Measurements from ENCODE around the gene SOX3.

Gene SOX3

DNA sequence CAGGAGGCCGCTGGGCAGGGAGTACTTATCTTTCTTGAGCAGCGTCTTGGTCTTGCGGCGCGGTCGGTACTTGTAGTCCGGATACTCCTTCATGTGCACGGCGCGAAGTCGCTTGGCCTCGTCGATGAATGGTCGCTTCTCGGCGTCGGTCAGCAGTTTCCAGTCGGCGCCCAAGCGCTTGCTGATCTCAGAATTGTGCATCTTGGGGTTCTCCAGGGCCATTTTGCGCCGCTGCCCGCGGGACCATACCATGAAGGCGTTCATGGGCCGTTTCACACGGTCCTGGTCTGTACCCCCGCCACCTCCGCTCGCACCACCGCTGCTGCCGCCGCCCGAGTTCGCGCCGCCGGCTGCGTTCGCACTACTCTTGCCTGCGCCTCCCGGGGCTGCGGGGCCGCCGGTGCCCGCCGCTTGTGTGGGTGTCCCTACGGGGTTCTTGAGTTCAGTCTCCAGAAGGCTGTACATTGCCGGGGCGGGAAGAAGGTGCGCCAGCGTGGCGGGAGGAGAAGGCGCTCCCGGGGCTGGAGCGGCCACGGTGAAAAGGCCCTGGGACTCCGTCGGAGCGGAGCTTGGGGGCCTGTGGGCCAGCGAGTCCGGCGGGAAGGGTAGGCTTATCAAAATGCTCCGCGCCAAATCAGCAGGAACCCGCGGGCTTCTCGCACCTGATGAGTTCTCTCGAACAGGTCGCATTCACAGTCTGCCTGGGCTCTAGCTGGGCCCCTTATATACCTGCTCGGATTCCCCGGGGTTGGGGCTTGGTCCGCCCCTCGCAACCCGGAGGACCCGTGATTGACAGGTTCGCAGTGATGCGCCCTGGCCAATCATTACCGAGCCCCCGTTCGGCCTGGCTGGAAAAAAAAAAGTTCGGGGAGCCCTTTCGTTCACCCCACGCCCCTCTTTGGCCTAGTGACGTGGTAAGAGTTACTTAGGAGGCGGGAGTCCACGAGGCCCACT lies at the start of gene SOX3:
SOX3 (minus strand) TSS at position 699 of the 954 bp plus-strand sequence; CDS start at position 690, 9 bp downstream.
- no peak for DNase-seq

DNA sequence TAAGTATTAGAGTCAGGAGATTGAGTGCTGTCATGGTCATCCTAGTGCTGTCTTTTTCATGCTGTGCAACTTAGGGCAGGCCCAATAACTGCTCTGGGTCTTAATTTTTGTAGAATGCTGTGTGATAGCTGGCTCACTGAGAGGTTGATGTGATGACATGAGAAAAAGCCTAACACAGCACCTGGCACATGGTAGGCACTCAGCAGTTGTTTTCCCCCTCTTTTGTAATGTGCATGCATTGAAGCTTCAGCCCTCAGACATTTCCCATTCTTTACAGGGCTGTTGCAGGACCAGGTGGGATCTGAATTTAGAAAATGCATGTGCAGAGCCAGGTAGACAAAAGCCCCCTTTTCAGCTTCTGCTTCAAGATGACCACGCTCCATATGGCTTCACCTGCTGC lies 44.1 kb upstream of the SOX3 start:
- no peak for DNase-seq

GRCh38 chrX:140526171-140526570 lies 21.3 kb upstream of the SOX3 start:
- DNase-seq, result no peak

- no peak for DNase-seq
Observed at GRCh38 chrX:140525448-140525847, 20.6 kb upstream of the SOX3 start.

- DNase-seq, result no peak
Observed at GRCh38 chrX:140524556-140524955, 19.7 kb upstream of the SOX3 start.

- no peak for DNase-seq
Observed at GRCh38 chrX:140521393-140521792, 16.5 kb upstream of the SOX3 start.

GRCh38 chrX:140514554-140514953 lies 9.7 kb upstream of the SOX3 start:
- DNase-seq, result no peak

DNA sequence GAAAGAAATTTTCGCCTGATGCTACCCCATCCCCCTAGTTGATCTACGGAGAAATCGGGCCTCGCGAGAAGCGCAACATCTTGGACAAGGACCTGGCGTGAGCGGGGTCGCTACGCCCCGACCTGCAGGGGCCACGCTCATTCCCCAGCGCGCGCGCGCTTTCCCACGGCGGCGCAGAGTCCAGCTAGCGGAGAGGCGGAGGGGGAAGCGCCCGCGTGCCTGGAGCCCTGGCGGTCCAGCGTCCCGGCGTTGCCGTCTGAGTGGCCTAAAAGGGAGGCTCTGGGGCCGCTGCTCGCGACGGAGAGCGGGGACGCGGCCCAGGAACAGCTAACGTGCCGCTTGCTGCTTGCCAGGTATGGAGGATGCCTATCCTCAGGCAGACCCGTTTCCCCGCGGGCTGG lies 6.0 kb upstream of the SOX3 start:
- no peak for DNase-seq

DNA sequence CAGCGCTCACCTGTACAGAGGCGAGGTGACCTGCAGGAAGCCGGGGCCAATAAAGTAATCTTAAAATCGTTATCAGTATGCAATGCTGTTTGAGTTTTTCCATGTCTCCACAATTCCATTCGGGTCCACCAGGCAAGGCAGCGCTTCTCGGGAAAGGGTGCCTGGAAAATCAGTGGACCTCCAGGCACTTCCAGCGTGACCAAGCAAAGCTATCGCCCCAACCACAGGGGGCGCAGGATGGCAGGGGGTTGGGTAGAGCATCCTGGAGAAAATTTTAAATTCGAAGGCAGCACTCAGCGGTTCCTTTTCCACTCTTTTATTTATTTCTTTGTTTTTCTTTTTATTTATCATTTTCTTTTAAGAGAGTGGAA lies 5.4 kb upstream of the SOX3 start:
- no peak for DNase-seq

DNA sequence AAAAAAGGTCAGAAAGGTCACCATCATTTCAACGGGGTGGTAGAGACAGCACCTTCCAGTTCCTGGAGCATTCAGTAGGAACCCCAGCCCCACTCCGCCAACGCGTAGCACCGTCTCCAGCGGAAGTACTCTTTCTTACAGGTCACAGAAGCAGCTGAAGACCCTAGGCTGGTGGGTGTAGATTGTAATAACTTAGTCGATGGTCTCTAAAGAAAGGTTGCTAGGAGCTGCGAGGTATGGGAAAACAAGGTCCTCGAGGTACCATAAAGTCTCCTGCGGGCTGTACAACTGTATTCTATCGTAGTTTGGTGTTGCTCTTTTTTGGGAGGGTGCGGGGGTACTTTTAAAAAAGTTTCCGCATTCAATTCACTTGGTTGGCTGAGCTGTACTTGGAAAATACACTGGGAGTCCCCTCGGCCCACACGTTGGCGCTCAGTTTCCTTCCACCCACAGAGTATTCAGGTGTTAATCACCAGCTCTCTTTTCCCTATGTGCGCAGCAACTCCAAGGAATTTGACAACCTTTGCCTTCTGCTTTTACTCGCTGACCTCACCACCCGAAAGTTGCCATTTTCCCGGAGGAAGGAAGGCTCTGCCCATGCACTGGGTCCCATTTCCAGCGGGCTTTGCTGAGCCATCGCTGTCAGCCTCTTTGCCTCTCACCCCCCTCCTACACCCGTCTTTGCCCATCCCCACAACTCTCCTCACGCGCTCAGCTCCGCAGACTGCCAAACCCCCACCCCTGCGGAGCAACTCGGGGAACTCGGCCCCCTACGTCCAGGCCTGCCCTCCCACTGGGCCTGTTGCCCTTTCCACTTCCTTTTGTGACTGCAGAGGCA lies 4.8 kb upstream of the SOX3 start:
- DNase-seq, result no peak

DNA sequence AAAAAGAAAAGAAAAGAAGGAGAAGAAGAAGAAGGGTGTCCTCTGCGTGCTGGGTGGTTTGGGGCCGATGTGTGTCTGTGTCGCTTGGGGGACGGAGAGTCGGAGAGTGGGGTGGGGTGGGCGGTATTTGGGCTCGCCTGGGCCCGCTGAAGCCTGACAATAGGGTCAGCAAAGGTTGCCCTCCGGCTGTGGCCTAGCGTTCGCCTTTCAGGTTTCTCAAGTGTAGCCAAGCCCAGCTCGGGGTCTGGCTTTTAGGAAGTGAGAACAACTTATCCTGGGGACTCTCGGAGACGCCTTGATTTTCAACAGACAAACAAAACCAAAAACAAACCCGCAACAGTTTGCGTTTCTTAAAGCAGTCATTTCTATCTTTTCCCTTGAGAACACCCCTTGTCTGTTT lies 4.1 kb upstream of the SOX3 start:
- no peak for DNase-seq

DNA sequence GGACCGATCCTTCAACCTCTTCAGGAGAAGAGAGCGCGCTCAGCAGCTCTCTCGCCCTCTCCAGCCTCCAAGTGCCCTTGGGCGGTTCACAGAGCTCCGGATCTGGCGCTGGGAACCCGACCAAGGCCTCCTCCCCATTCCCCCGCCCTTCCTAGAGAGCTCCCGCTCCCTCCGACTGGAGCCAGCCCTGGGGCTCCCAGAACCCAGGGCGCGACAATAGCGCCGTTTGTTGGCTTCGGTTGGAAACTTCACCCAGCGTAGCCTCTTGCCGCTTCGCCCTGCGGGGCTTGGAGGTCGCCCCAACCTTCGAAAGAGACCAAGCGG lies 3.1 kb upstream of the SOX3 start:
- DNase-seq, result no peak

GRCh38 chrX:140507223-140507981 lies 2.5 kb upstream of the SOX3 start:
- no peak for DNase-seq

DNA sequence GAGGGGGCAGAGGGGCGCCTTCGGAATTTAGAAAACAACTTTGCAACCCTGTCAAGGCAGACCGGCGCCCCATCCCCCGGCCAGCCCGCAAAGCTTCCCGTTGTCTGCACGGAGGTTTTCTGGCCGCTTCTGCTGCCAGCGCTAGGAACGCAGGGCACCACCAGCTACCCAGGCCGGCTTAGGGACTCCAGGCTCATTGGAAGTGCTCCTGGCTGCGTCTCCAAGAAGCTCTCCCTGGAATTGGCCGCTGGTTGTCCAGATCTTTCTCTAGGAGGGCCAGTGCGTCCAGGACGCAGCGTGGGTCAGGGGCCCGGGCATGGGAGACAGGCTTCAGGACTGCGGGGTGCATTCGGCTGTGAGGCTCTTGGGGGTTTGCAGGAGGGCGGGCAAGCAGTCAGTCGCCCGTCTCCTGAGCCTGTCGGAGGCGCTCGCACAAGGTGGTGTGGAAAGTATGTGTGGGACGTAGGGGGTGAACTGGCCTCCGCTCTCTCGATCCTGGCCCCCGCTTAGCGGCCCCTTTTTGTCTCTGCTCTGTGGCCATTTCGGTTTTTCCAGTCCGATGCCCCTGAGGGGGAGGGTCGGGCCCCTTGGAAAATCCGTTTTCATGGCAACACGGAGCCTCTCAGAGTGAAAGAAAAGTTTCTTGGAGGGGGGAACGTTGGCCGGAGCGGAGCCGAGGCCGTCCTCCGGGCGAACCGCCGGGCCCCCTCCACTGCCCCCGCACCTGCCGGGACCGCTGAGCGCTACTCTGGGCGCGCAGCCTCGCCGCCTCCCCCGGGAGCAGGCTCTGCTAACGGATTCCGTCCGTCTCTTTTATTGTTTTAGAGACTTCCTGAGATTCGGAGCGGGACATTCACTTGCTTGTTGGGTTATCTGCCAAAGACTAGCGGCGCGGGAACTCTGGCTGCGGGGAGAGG lies 810 bp upstream of the SOX3 start:
- DNase-seq, result no peak

DNA sequence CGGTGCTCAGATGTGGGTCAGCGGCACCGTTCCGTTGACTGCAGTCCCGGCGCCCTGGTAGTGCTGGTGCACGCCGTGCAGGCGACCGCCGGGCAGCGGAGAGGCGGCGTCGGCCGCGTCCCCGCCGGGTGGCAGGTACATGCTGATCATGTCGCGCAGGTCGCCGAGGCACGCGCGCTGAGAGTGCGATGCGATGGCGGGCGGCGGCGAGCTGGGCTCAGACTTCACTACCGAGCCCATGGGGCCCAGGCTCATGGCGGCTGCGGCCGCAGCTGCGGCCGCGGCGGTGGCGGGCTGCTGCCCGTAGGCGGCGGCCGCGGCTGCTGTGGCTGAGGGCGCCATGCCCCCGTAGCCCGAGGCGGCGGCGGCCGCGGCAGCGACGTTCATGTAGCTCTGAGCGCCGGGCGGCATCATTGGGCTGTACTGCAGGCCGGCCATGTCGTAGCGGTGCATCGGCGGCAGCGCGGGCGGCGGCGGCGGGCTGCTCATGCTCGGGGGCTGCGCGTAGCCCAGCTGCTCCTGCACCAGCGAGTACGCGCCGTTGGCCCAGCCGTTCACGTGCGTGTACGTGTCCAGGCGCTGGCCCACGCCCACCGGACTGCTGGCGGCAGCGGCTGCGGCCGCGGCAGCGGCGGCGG lies 1.0 kb downstream of the SOX3 start:
- no peak for DNase-seq

- no peak for DNase-seq
Observed at GRCh38 chrX:140503238-140503601, 1.6 kb downstream of the SOX3 start.

DNA sequence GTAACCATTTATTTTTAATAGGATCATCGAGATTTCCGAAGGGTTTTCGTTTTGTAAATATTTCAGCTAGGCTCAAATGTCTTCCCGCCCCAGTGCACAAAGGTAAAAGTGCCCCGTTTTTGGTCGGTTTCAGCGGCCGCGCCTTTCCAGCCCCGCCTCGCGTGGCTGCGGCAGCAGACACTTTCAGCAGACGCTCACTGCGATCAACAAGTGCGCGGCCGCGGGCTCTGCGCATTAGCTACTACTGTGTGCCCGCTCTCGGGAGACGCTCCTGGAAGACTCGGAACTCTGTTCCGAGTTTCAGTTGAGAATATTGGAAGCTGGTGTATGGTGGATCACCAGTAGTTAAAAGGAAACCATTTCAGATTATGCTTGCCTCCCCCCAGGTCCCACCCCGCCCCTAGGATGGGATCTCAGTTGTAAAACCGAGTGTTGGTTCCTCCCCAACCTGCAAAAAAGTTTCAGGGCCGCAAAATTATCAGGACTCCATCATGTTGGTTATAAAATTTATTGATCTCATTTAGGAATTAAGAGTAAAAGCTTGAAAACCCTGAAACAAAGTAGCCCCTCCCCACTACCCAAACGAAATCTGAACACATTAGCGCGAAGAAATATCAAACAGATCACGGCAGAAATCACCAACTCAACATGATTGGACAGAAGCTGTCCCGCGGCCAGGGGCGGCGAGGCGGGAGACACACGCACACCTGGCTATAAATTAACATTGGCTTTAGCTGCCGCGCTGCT lies 2.2 kb downstream of the SOX3 start:
- no peak for DNase-seq

DNA sequence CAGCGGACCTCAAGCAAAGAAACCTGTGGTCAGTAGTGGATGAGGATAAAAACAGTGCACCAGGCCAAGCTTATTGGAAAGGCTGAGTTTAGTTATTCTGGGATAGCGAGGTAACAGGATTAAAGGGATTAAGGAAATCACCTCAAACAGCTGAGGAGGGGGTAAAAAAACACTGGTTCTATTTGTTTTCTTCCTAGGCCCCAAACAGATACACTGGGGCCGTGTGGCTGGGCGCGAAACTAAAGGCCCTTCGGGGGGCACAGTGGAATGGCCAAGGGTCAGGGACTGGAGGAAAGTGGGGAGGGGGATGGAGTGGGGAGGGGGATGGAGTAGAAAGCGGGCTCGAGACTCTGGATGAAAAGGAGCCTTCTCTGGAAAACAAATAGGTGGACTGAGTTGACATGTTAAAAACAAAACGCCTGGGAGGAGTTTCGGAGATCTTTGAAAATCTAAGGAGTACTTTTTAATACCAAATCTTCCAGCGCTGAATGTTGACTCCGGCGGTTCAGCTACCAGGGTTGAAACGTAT lies 2.9 kb downstream of the SOX3 start:
- no peak for DNase-seq

DNA sequence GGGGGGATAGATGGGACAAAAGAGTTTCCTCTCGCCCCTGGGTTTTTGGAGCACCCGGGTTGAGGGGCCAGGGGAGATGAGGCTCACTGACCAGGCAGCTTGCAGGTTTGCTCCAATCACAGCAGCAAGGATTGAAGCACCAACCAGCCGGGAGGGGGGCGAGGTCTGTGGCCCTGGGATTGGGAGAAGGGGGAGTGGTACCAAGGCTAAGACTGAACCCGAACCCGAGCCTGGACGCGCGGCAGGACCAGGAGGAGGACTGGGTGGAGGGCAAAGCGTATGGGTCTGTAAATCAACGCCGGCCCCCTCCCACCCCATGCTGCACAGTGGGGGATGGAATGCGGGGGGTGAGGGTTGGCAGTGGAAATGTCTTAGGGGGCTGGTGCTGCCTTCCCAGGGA lies 3.5 kb downstream of the SOX3 start:
- no peak for DNase-seq

- no peak for DNase-seq
Observed at GRCh38 chrX:140500441-140500840, 4.4 kb downstream of the SOX3 start.

GRCh38 chrX:140495739-140496138 lies 9.1 kb downstream of the SOX3 start:
- no peak for DNase-seq

Measured in NCI-H345 (cell line).